HepG2 (cell line): Measurements from ENCODE around the gene C11orf68. TPM values are rescaled to one million over a fixed set of nuclear protein-coding genes. Genes with fewer than 3 reads are reported as not detected.

ENCODE experiments used
- DPF2 ChIP-seq: sonication (generic); formaldehyde crosslinking; IDR thresholded peaks from 2 replicates; pipeline ENCODE4 v1.4.0; 2020; ENCODE audit warnings: mild to moderate bottlenecking, low read depth, missing genetic modification reagents, borderline replicate concordance
- JUNB ChIP-seq: sonication (generic); formaldehyde crosslinking; IDR thresholded peaks from 2 replicates; pipeline ENCODE4 v1.8.0; 2022; ENCODE audit warnings: missing genetic modification reagents, mild to moderate bottlenecking, borderline replicate concordance
- PRPF4 ChIP-seq: fragments of 200-400 bp; formaldehyde crosslinking; IDR thresholded peaks from 2 replicates; pipeline ENCODE4 v1.6.1; 2016; ENCODE audit warnings: low read length, low read depth; ENCODE audit not compliant: poor library complexity, severe bottlenecking
- RFXANK ChIP-seq: IDR thresholded peaks from 2 replicates; pipeline ENCODE4 v1.6.1; 2016
- SMC3 ChIP-seq: IDR thresholded peaks from 2 replicates; pipeline ENCODE4 v1.6.1; 2011; ENCODE audit warnings: low read length, improper control_type of control experiment
- TRAFD1 ChIP-seq: sonication (generic); formaldehyde crosslinking; IDR thresholded peaks from 2 replicates; pipeline ENCODE4 v1.5.1; 2020; ENCODE audit warnings: missing genetic modification reagents, mild to moderate bottlenecking, borderline replicate concordance
- ZBTB46 ChIP-seq: sonication (generic); formaldehyde crosslinking; IDR thresholded peaks from 2 replicates; pipeline ENCODE4 v1.4.0; 2020; ENCODE audit warnings: mild to moderate bottlenecking, missing genetic modification reagents, borderline replicate concordance
- ZNF142 ChIP-seq: sonication (generic); formaldehyde crosslinking; IDR thresholded peaks from 2 replicates; pipeline ENCODE4 v1.4.0; 2020; ENCODE audit warnings: missing genetic modification reagents
- ZNF766 ChIP-seq: sonication (generic); formaldehyde crosslinking; IDR thresholded peaks from 2 replicates; pipeline ENCODE4 v1.5.0; 2020; ENCODE audit warnings: missing genetic modification reagents, borderline replicate concordance
- polyA plus RNA-seq, 8 experiments: library from polyadenylated mRNA; depleted of rRNA in 3 of 8; stranded (reverse) in 7 of 8; unstranded in 1 of 8; fragments of >200 nt; fragmentation: Illumina TruSeq in 4 of 8; extraction: Trizol in 4 of 8; gene quantifications; 2 replicates each; pipeline versions ENCODE4 v1.2.1 to v1.2.3, GENCODE V29; 2011 to 2016; ENCODE audit warnings: low read depth in 4 of 8, missing spikeins in 1 of 8, mixed read lengths in 1 of 8; ENCODE audit not compliant: insufficient read depth in 1 of 8
- total RNA-seq, 5 experiments: library from RNA; depleted of rRNA; stranded (reverse); fragments of >200 nt; fragmentation: Illumina TruSeq; extraction: Trizol; gene quantifications; 2 replicates each; pipeline ENCODE4 v1.2.3, GENCODE V29; 2016; ENCODE audit warnings: low read depth in 1 of 5
- TF ChIP-seq, protein P1 (sequence below): IDR thresholded peaks from 2 replicates; pipeline ENCODE4 v1.6.1; 2016

C11orf68 gene
- total and polyA plus RNA-seq, 2 of the 13 experiments (the other 11 are each of a cell fraction or from before 2014, with no cell fraction given), result 8.4 to 28.3 TPM

DNA sequence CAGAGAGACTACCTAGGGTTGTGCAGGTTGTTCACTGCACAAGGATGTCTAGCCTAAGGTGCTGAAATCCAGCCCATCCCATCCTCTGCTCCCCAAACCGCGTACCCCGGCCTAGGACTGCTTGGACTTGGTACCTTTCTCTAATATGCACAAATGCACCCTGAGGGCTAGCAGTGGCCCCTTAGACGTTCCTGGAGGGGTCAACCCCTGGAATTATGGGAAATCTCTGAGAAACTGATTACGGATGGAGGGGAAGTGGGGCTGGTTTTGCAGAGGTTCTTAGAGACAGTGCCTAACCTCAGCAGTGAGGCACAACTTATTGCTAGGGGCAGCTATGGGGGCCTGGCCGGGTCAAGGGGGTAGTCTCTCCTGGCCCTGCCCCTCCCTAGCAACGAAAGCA lies 2.5 kb downstream of the C11orf68 start (continued):
- no peak for TF ChIP-seq ZNF142
- no peak for TF ChIP-seq DPF2 (CRISPR knock-in tag)
- TF ChIP-seq, protein P1, sequence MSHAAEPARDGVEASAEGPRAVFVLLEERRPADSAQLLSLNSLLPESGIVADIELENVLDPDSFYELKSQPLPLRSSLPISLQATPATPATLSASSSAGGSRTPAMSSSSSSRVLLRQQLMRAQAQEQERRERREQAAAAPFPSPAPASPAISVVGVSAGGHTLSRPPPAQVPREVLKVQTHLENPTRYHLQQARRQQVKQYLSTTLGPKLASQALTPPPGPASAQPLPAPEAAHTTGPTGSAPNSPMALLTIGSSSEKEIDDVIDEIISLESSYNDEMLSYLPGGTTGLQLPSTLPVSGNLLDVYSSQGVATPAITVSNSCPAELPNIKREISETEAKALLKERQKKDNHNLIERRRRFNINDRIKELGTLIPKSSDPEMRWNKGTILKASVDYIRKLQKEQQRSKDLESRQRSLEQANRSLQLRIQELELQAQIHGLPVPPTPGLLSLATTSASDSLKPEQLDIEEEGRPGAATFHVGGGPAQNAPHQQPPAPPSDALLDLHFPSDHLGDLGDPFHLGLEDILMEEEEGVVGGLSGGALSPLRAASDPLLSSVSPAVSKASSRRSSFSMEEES (CRISPR knock-in tag), result no peak
- no peak for TF ChIP-seq TRAFD1 (CRISPR knock-in tag)
- TF ChIP-seq SMC3, result no peak
- TF ChIP-seq ZNF766 (CRISPR knock-in tag), result no peak
- TF ChIP-seq RFXANK, result no peak
- no peak for TF ChIP-seq JUNB (CRISPR knock-in tag)
- TF ChIP-seq ZBTB46 (CRISPR knock-in tag), result no peak
- TF ChIP-seq PRPF4, result no peak
- TF ChIP-seq, all 625 proteins: peak for 0
